HepG2 (cell line): ENCODE measurements around the gene LYRM1. TPM values are rescaled to one million over a fixed set of nuclear protein-coding genes. Genes with fewer than 3 reads are reported as not detected.

Experiments used
- DPF2 ChIP-seq: sonication (generic); formaldehyde crosslinking; IDR thresholded peaks from 2 replicates; pipeline ENCODE4 v1.4.0; 2020; ENCODE audit warnings: mild to moderate bottlenecking, low read depth, missing genetic modification reagents, borderline replicate concordance
- EED ChIP-seq: sonication (generic); formaldehyde crosslinking; IDR thresholded peaks from 2 replicates; pipeline ENCODE4 v1.5.0; 2020; ENCODE audit warnings: mild to moderate bottlenecking, missing genetic modification reagents
- ERF ChIP-seq: IDR thresholded peaks from 2 replicates; pipeline ENCODE4 v1.6.1; 2018; ENCODE audit warnings: missing biosample characterization, missing genetic modification reagents
- LCORL ChIP-seq, 2 experiments: fragments of 450-650 bp in 1 of 2; sonication (generic) in 1 of 2; formaldehyde crosslinking in 1 of 2; IDR thresholded peaks; 2 replicates each; pipeline versions ENCODE4 v1.5.0 to v1.6.1; 2017 to 2020; ENCODE audit warnings: antibody characterized with exemption in 1 of 2, missing genetic modification reagents in 1 of 2
- MAX ChIP-seq: IDR thresholded peaks from 2 replicates; pipeline ENCODE4 v1.6.1; 2012; ENCODE audit warnings: inconsistent platforms
- MTF1 ChIP-seq: sonication (generic); formaldehyde crosslinking; IDR thresholded peaks from 2 replicates; pipeline ENCODE4 v1.5.0; 2020; ENCODE audit warnings: missing genetic modification reagents
- NONO ChIP-seq, 2 experiments: fragments of 450-650 bp in 1 of 2; sonication (generic) in 1 of 2; formaldehyde crosslinking in 1 of 2; IDR thresholded peaks in 1 of 2; conservative IDR thresholded peaks in 1 of 2; 2 replicates each; pipeline versions ENCODE4 v1.6.1 to v1.8.0; 2017 to 2022; ENCODE audit warnings: mild to moderate bottlenecking in 1 of 2, missing genetic modification reagents in 1 of 2, moderate library complexity in 1 of 2
- NPAS2 ChIP-seq: sonication (generic); formaldehyde crosslinking; IDR thresholded peaks from 2 replicates; pipeline ENCODE4 v1.8.0; 2022; ENCODE audit warnings: mild to moderate bottlenecking, missing genetic modification reagents, borderline replicate concordance
- REPIN1 ChIP-seq: sonication (generic); formaldehyde crosslinking; IDR thresholded peaks from 2 replicates; pipeline ENCODE4 v1.8.0; 2022; ENCODE audit warnings: missing genetic modification reagents, low read depth, mild to moderate bottlenecking, borderline replicate concordance
- RFX1 ChIP-seq: fragments of 450-650 bp; IDR thresholded peaks from 2 replicates; pipeline ENCODE4 v1.6.1; 2017
- RFXAP ChIP-seq: sonication (generic); formaldehyde crosslinking; IDR thresholded peaks from 2 replicates; pipeline ENCODE4 v1.4.0; 2020; ENCODE audit warnings: missing genetic modification reagents, borderline replicate concordance
- SIN3B ChIP-seq: fragments of 150-350 bp; IDR thresholded peaks from 2 replicates; pipeline ENCODE4 v1.6.1; 2014; ENCODE audit warnings: low read length
- SIX4 ChIP-seq: sonication (generic); formaldehyde crosslinking; IDR thresholded peaks from 2 replicates; pipeline ENCODE4 v1.4.0; 2020; ENCODE audit warnings: missing genetic modification reagents
- SPEN ChIP-seq: sonication (generic); formaldehyde crosslinking; IDR thresholded peaks from 2 replicates; pipeline ENCODE4 v1.5.1; 2020; ENCODE audit warnings: low read depth, mild to moderate bottlenecking, missing genetic modification reagents
- SUZ12 ChIP-seq: fragments of 150-350 bp; IDR thresholded peaks from 2 replicates; pipeline ENCODE4 v1.6.1; 2014; ENCODE audit warnings: low read depth, low read length
- THAP7 ChIP-seq: sonication (generic); formaldehyde crosslinking; IDR thresholded peaks from 2 replicates; pipeline ENCODE4 v1.8.1; 2023; ENCODE audit warnings: mild to moderate bottlenecking, missing genetic modification reagents
- ZBTB49 ChIP-seq: sonication (generic); formaldehyde crosslinking; IDR thresholded peaks from 2 replicates; pipeline ENCODE4 v1.4.0; 2020; ENCODE audit warnings: missing genetic modification reagents, borderline replicate concordance
- ZBTB7B ChIP-seq: sonication (generic); formaldehyde crosslinking; IDR thresholded peaks from 2 replicates; pipeline ENCODE4 v1.4.0; 2020; ENCODE audit warnings: missing genetic modification reagents
- ZFP36L1 ChIP-seq: sonication (generic); formaldehyde crosslinking; IDR thresholded peaks from 2 replicates; pipeline ENCODE4 v1.8.0; 2022; ENCODE audit warnings: mild to moderate bottlenecking, missing genetic modification reagents, moderate library complexity
- ZNF276 ChIP-seq: sonication (generic); formaldehyde crosslinking; IDR thresholded peaks from 2 replicates; pipeline ENCODE4 v1.4.0; 2020; ENCODE audit warnings: mild to moderate bottlenecking, low read depth, missing genetic modification reagents
- ZNF33B ChIP-seq: sonication (generic); formaldehyde crosslinking; IDR thresholded peaks from 2 replicates; pipeline ENCODE4 v1.5.1; 2020; ENCODE audit warnings: mild to moderate bottlenecking, missing genetic modification reagents
- ZNF431 ChIP-seq: sonication (generic); formaldehyde crosslinking; IDR thresholded peaks from 2 replicates; pipeline ENCODE4 v1.9.0; 2022; ENCODE audit warnings: missing genetic modification reagents, low read depth, mild to moderate bottlenecking, borderline replicate concordance
- ZNF451 ChIP-seq: sonication (generic); formaldehyde crosslinking; IDR thresholded peaks from 2 replicates; pipeline ENCODE4 v1.5.0; 2020; ENCODE audit warnings: mild to moderate bottlenecking, missing genetic modification reagents
- ZNF670 ChIP-seq: sonication (generic); formaldehyde crosslinking; IDR thresholded peaks from 2 replicates; pipeline ENCODE4 v1.8.0; 2022; ENCODE audit warnings: mild to moderate bottlenecking, missing genetic modification reagents, borderline replicate concordance
- ZNF747 ChIP-seq: sonication (generic); formaldehyde crosslinking; IDR thresholded peaks from 2 replicates; pipeline ENCODE4 v1.8.1; 2023; ENCODE audit warnings: missing genetic modification reagents, mild to moderate bottlenecking, borderline replicate concordance
- polyA plus RNA-seq, 8 experiments: library from polyadenylated mRNA; depleted of rRNA in 3 of 8; stranded (reverse) in 7 of 8; unstranded in 1 of 8; fragments of >200 nt; fragmentation: Illumina TruSeq in 4 of 8; extraction: Trizol in 4 of 8; gene quantifications; 2 replicates each; pipeline versions ENCODE4 v1.2.1 to v1.2.3, GENCODE V29; 2011 to 2016; ENCODE audit warnings: low read depth in 4 of 8, missing spikeins in 1 of 8, mixed read lengths in 1 of 8; ENCODE audit not compliant: insufficient read depth in 1 of 8
- total RNA-seq, 5 experiments: library from RNA; depleted of rRNA; stranded (reverse); fragments of >200 nt; fragmentation: Illumina TruSeq; extraction: Trizol; gene quantifications; 2 replicates each; pipeline ENCODE4 v1.2.3, GENCODE V29; 2016; ENCODE audit warnings: low read depth in 1 of 5

Gene LYRM1
- total and polyA plus RNA-seq, 2 of the 13 experiments (the other 11 are each of a cell fraction or from before 2014, with no cell fraction given), result 59.2 to 82.6 TPM

- TF ChIP-seq THAP7 (CRISPR knock-in tag) (peak; percentile 37; the same call in 1 of the 2 replicates), ZNF451 (CRISPR knock-in tag) (peak; percentile 58; the same call in 1 of the 2 replicates), MAX (0 out of 2 replicates have a peak, but pooled peaks have one; percentile 25), LCORL (IDR thresholded peaks at IDR 0.05) (no peak), LCORL (CRISPR knock-in tag; IDR thresholded peaks at IDR 0.05) (peak; percentile 64; the same call in 1 of the 2 replicates), SPEN (no peak), ERF (CRISPR knock-in tag) (peak; percentile 38; the same call in 1 of the 2 replicates), ZBTB49 (CRISPR knock-in tag) (no peak), MTF1 (no peak), RFXAP (CRISPR knock-in tag) (no peak), ZBTB7B (peak; percentile 76), ZNF670 (CRISPR knock-in tag) (no peak), RFX1 (no peak), SIN3B (peak; percentile 18; the same call in 1 of the 2 replicates), EED (CRISPR knock-in tag) (no peak), SUZ12 (no peak), ZNF747 (no peak), NPAS2 (CRISPR knock-in tag) (no peak), ZNF276 (no peak), ZFP36L1 (no peak), NONO (IDR thresholded peaks at IDR 0.05) (no peak), NONO (CRISPR knock-in tag; conservative IDR thresholded peaks at IDR 0.05) (peak; percentile 62; the same call in 1 of the 2 replicates), ZNF431 (CRISPR knock-in tag) (no peak), SIX4 (CRISPR knock-in tag) (no peak), DPF2 (CRISPR knock-in tag) (peak; percentile 65; the same call in 1 of the 2 replicates), REPIN1 (CRISPR knock-in tag) (0 out of 2 replicates have a peak, but pooled peaks have one; percentile 17), ZNF33B (CRISPR knock-in tag) (no peak)
Measured at GRCh38 chr16:20878682-20879147, 21.9 kb upstream of the LYRM1 start (continued).
